Measurements from ENCODE around the gene GPX2. TPM values are rescaled to one million over a fixed set of nuclear protein-coding genes. Genes with fewer than 3 reads are reported as not detected.

GPX2 gene
- total and polyA plus RNA-seq, 2 experiments from 2014 or later, result 0.78 to 2.2 TPM

GRCh38 chr14:64965356-64966000, 22.9 kb upstream of the GPX2 start:
- no peak overlapping the region for H3K4me3 ChIP-seq
- no peak overlapping the region for H2AFZ ChIP-seq
- peaks cover 54% of the 10 kb centered on the region for H3K79me2 ChIP-seq (replicated peaks; ENCODE audit: insufficient read depth)
- DNase-seq (ENCODE audit: low spot score) (no peak), ATAC-seq (no peak)
- Mint-ChIP-seq H3K4me3 (no peak overlapping the region), H3K9me3 (no peaks in the 10 kb centered on the region), H3K4me1 (peaks cover 49% of the 10 kb centered on the region), H3K27me3 (ENCODE audit: insufficient read depth, low read depth, poor library complexity) (peaks cover 3% of the 10 kb centered on the region), H3K27ac (no peak overlapping the region), H3K36me3 (ENCODE audit: low read depth) (peaks cover 23% of the 10 kb centered on the region)
- peaks cover 3% of the 10 kb centered on the region; the same call in 1 of the 2 replicates for H3K36me3 ChIP-seq (ENCODE audit: insufficient read depth)
- H3K27ac ChIP-seq (ENCODE audit: low read depth), result peak overlapping the region; percentile 63; the same call in 1 of the 2 replicates
- TF ChIP-seq ETS1 (IDR thresholded peaks at IDR 0.05), result no peak
- TF ChIP-seq EZH2phosphoT487 (IDR thresholded peaks at IDR 0.05; ENCODE audit: unreplicated experiment), result no peak
- no peak for TF ChIP-seq NANOG (IDR thresholded peaks at IDR 0.05; ENCODE audit: borderline replicate concordance)
- TF ChIP-seq REST (IDR thresholded peaks at IDR 0.05; ENCODE audit: unreplicated experiment), result no peak
- no peak for TF ChIP-seq JUNB (IDR thresholded peaks at IDR 0.05; ENCODE audit: unreplicated experiment)
- no peak for TF ChIP-seq CREB1 (CRISPR knock-in tag; IDR thresholded peaks at IDR 0.05; ENCODE audit: low read depth)
- TF ChIP-seq ZNF462 (CRISPR knock-in tag; IDR thresholded peaks at IDR 0.05), result no peak
- peaks cover 26% of the 10 kb centered on the region for H3K4me1 ChIP-seq (ENCODE audit: insufficient read depth)
- H4K20me1 ChIP-seq (replicated peaks; ENCODE audit: insufficient read depth), result no peaks in the 10 kb centered on the region; the same call in 1 of the 2 replicates
- H3K9me2 ChIP-seq (ENCODE audit: insufficient read depth), result no peaks in the 10 kb centered on the region; the same call in 1 of the 2 replicates
- no peaks in the 10 kb centered on the region for H3F3A ChIP-seq (replicated peaks; ENCODE audit: low read depth)
- no peaks in the 10 kb centered on the region for H3K27me3 ChIP-seq (ENCODE audit: insufficient read depth)
- H3K4me2 ChIP-seq, result no peak overlapping the region

Data from GM23338 (cell line).